GM23338 (cell line): ENCODE measurements around the gene TFEB. TPM values are rescaled to one million over a fixed set of nuclear protein-coding genes. Genes with fewer than 3 reads are reported as not detected.

Experiments
- ATAC-seq: fragments of 200-7000 bp; cut with Tn5 transposase; 3 replicates; pipeline ENCODE4 v1.9.1; 2020
- DNase-seq: peaks from one replicate; pipeline ENCODE4 v3.0.0-alpha.2; 2015; ENCODE audit warnings: low spot score
- H2AFZ ChIP-seq: fragments of 200-600 bp; sonication (generic); 2 replicates; pipeline ENCODE4 v1.8.0; 2016; ENCODE audit warnings: antibody characterized with exemption, mild to moderate bottlenecking, moderate library complexity
- H3F3A ChIP-seq: fragments of 200-600 bp; sonication (generic); replicated peaks from 2 replicates; pipeline ENCODE4 v1.8.0; 2017; ENCODE audit warnings: antibody characterized with exemption, mixed run types, low read depth
- H3K27ac ChIP-seq: fragments of 200-600 bp; sonication (generic); 2 replicates; pipeline ENCODE4 v1.6.1; 2016; ENCODE audit warnings: low read depth
- H3K27me3 ChIP-seq: fragments of 200-600 bp; sonication (generic); 2 replicates; pipeline ENCODE4 v1.8.0; 2016; ENCODE audit warnings: mild to moderate bottlenecking, mixed run types, moderate library complexity; ENCODE audit not compliant: insufficient read depth
- H3K36me3 ChIP-seq: fragments of 200-600 bp; sonication (generic); 2 replicates; pipeline ENCODE4 v1.8.0; 2016; ENCODE audit warnings: mild to moderate bottlenecking; ENCODE audit not compliant: insufficient read depth
- H3K4me1 ChIP-seq: fragments of 200-600 bp; sonication (generic); 2 replicates; pipeline ENCODE4 v1.8.0; 2016; ENCODE audit warnings: mild to moderate bottlenecking, moderate library complexity; ENCODE audit not compliant: insufficient read depth
- H3K4me2 ChIP-seq: fragments of 200-600 bp; sonication (generic); 2 replicates; pipeline ENCODE4 v1.7.1; 2017; ENCODE audit warnings: mixed run types
- H3K4me3 ChIP-seq: fragments of 200-600 bp; sonication (generic); 2 replicates; pipeline ENCODE4 v1.6.1; 2016; ENCODE audit warnings: mixed run types
- H3K79me2 ChIP-seq: fragments of 200-600 bp; sonication (generic); replicated peaks from 2 replicates; pipeline ENCODE4 v1.8.0; 2017; ENCODE audit warnings: mild to moderate bottlenecking; ENCODE audit not compliant: insufficient read depth
- H3K9me2 ChIP-seq: fragments of 200-600 bp; sonication (generic); 2 replicates; pipeline ENCODE4 v1.8.0; 2017; ENCODE audit not compliant: insufficient read depth
- H4K20me1 ChIP-seq: fragments of 200-600 bp; sonication (generic); replicated peaks from 2 replicates; pipeline ENCODE4 v1.8.0; 2017; ENCODE audit warnings: mild to moderate bottlenecking; ENCODE audit not compliant: insufficient read depth
- H3K27ac Mint-ChIP-seq: 2 replicates; pipeline ENCODE4 v1.8.0; 2020; ENCODE audit warnings: inconsistent platforms, mild to moderate bottlenecking, moderate library complexity, mixed read lengths
- H3K27me3 Mint-ChIP-seq: 3 replicates; pipeline ENCODE4 v1.8.0; 2022; ENCODE audit warnings: low read depth, mild to moderate bottlenecking, moderate library complexity, mixed read lengths, inconsistent platforms; ENCODE audit not compliant: insufficient read depth, poor library complexity
- H3K36me3 Mint-ChIP-seq: 3 replicates; pipeline ENCODE4 v1.8.0; 2021; ENCODE audit warnings: low read depth, mild to moderate bottlenecking, inconsistent platforms, moderate library complexity, mixed read lengths
- H3K4me1 Mint-ChIP-seq: 3 replicates; pipeline ENCODE4 v1.8.0; 2020; ENCODE audit warnings: mild to moderate bottlenecking, inconsistent platforms, mixed read lengths
- H3K4me3 Mint-ChIP-seq: 3 replicates; pipeline ENCODE4 v1.8.0; 2021; ENCODE audit warnings: moderate library complexity, mild to moderate bottlenecking, inconsistent platforms, mixed read lengths
- H3K9me3 Mint-ChIP-seq: 3 replicates; pipeline ENCODE4 v1.8.0; 2020; ENCODE audit warnings: moderate library complexity, mild to moderate bottlenecking, inconsistent platforms, mixed read lengths
- CREB1 ChIP-seq: fragments of 250-450 bp; sonication (Bioruptor Pico); IDR thresholded peaks from 2 replicates; pipeline ENCODE4 v1.5.0; 2020; ENCODE audit warnings: low read depth, mild to moderate bottlenecking, moderate library complexity
- CTCF ChIP-seq, 2 experiments: fragments of 200-600 bp in 1 of 2; sonication (generic) in 1 of 2; conservative IDR thresholded peaks; 2 replicates each; pipeline versions ENCODE4 v1.5.1 to v1.6.1; 2016 to 2017; ENCODE audit warnings: antibody characterized with exemption in 2 of 2, low read depth in 2 of 2, mild to moderate bottlenecking in 2 of 2, moderate library complexity in 1 of 2
- EZH2phosphoT487 ChIP-seq: fragments of 200-600 bp; sonication (generic); IDR thresholded peaks from one replicate; pipeline ENCODE4 v1.8.1; 2018; ENCODE audit warnings: antibody characterized with exemption; ENCODE audit not compliant: unreplicated experiment
- JUNB ChIP-seq: IDR thresholded peaks from one replicate; pipeline ENCODE4 v1.6.1; 2016; ENCODE audit warnings: antibody characterized with exemption; ENCODE audit not compliant: unreplicated experiment
- ZNF114 ChIP-seq: fragments of 250-450 bp; sonication (Bioruptor Pico); IDR thresholded peaks from 2 replicates; pipeline ENCODE4 v1.5.0; 2020; ENCODE audit warnings: mild to moderate bottlenecking, moderate library complexity
- ZNF462 ChIP-seq: fragments of 250-450 bp; sonication (Bioruptor Pico); IDR thresholded peaks from 2 replicates; pipeline ENCODE4 v1.5.0; 2020; ENCODE audit warnings: mild to moderate bottlenecking, moderate library complexity
- polyA plus RNA-seq: library from polyadenylated mRNA; unstranded; fragments of >200 nt; fragmentation: Nextera tagmentation; extraction: Ambion mirVana; gene quantifications from 2 replicates; pipeline ENCODE4 v1.2.1, GENCODE V29; 2016
- total RNA-seq: library from RNA; depleted of rRNA; stranded (reverse); fragments of >200 nt; shearing (Covaris generic); gene quantifications from 2 replicates; pipeline ENCODE4 v1.2.3, GENCODE V29; 2014

The TFEB gene
- total and polyA plus RNA-seq, 2 experiments from 2014 or later = 1.3 to 4.3 TPM

GRCh38 chr6:41682497-41683272 is 52.7 kb downstream of the TFEB start:
- Mint-ChIP-seq H3K9me3 (no peaks in the 10 kb centered on the region), H3K4me3 (peak overlapping the region; percentile 21; the same call in 1 of the 3 replicates), H3K36me3 (no peaks in the 10 kb centered on the region), H3K27me3 (peaks cover 15% of the 10 kb centered on the region), H3K4me1 (peaks cover 40% of the 10 kb centered on the region), H3K27ac (no peak overlapping the region)
- H3F3A ChIP-seq = no peaks in the 10 kb centered on the region
- peak; percentile 2 for ATAC-seq
- H4K20me1 ChIP-seq = no peaks in the 10 kb centered on the region
- peaks cover 12% of the 10 kb centered on the region; the same call in 1 of the 2 replicates for H3K27me3 ChIP-seq
- H3K4me3 ChIP-seq = peak overlapping the region; percentile 72
- peak overlapping the region; percentile 93 for H3K4me2 ChIP-seq
- H3K79me2 ChIP-seq = no peaks in the 10 kb centered on the region
- H3K27ac ChIP-seq = no peak overlapping the region; the same call in 1 of the 2 replicates
- H3K9me2 ChIP-seq = no peaks in the 10 kb centered on the region
- no peaks in the 10 kb centered on the region for H3K36me3 ChIP-seq
- H3K4me1 ChIP-seq = peaks cover 29% of the 10 kb centered on the region
- peak; percentile 38 for DNase-seq
- H2AFZ ChIP-seq = peak overlapping the region; percentile 90
- TF ChIP-seq ZNF462 (CRISPR knock-in tag) (no peak), EZH2phosphoT487 (no peak), ZNF114 (CRISPR knock-in tag) (no peak)

- no peaks in the 10 kb centered on the region for H3K36me3 ChIP-seq
- H3K36me3 Mint-ChIP-seq = no peaks in the 10 kb centered on the region
- H3K27ac ChIP-seq = no peak overlapping the region; the same call in 1 of the 2 replicates
- peaks cover 14% of the 10 kb centered on the region for H3K27me3 Mint-ChIP-seq
- H3K9me3 Mint-ChIP-seq = no peaks in the 10 kb centered on the region
- H3K27ac Mint-ChIP-seq = no peak overlapping the region
- H3K4me3 Mint-ChIP-seq = no peak overlapping the region; the same call in 2 of the 3 replicates
- H3K4me3 ChIP-seq = no peak overlapping the region
- H2AFZ ChIP-seq = no peak overlapping the region
- no peaks in the 10 kb centered on the region for H4K20me1 ChIP-seq
- DNase-seq = peak; percentile 98
- peaks cover 28% of the 10 kb centered on the region for H3K4me1 ChIP-seq
- H3K27me3 ChIP-seq = peaks cover 12% of the 10 kb centered on the region; the same call in 1 of the 2 replicates
- 0 out of 2 replicates have a peak, but pooled peaks have one; percentile 22 for TF ChIP-seq CREB1 (CRISPR knock-in tag)
- peak; percentile 87 to 96 for TF ChIP-seq CTCF (conservative IDR thresholded peaks at IDR 0.05; ENCODE audit: low read depth in 2 of 2)
- no peak for TF ChIP-seq ZNF114 (CRISPR knock-in tag)
- TF ChIP-seq JUNB = no peak
- H3K4me1 Mint-ChIP-seq = peaks cover 39% of the 10 kb centered on the region
- peak overlapping the region; percentile 60 for H3K4me2 ChIP-seq
- no peaks in the 10 kb centered on the region for H3F3A ChIP-seq
- H3K9me2 ChIP-seq = no peaks in the 10 kb centered on the region
- H3K79me2 ChIP-seq = no peaks in the 10 kb centered on the region
- ATAC-seq = peak; percentile 84
Measured at GRCh38 chr6:41682056-41682477, 53.3 kb downstream of the TFEB start.
